GM12878 (cell line): Measurements from ENCODE around the gene CHCHD6.

ENCODE experiments used
- BRCA1 ChIP-seq: IDR thresholded peaks from 2 replicates; pipeline ENCODE4 v1.6.1; 2011; ENCODE audit warnings: low read depth, low read length, improper control_type of control experiment
- CTCF ChIP-seq, 3 experiments: IDR thresholded peaks in 2 of 3; conservative IDR thresholded peaks in 1 of 3; 2 replicates each; pipeline ENCODE4 v1.5.1; 2011; ENCODE audit warnings: low read depth in 3 of 3, low read length in 3 of 3, mild to moderate bottlenecking in 3 of 3, control low read depth in 2 of 3, moderate library complexity in 2 of 3, inconsistent platforms in 1 of 3, mixed read lengths in 1 of 3; ENCODE audit not compliant: control insufficient read depth in 2 of 3, insufficient read depth in 1 of 3; ENCODE audit errors: extremely low read depth in 1 of 3
- SUZ12 ChIP-seq: fragments of 200-600 bp; sonication (generic); IDR thresholded peaks from one replicate; pipeline ENCODE4 v1.6.1; 2018; ENCODE audit warnings: antibody characterized with exemption, mild to moderate bottlenecking; ENCODE audit not compliant: unreplicated experiment
- TAF1 ChIP-seq: IDR thresholded peaks from 2 replicates; pipeline ENCODE4 v1.6.1; 2011; ENCODE audit warnings: mild to moderate bottlenecking, low read depth, low read length, borderline replicate concordance
- ZNF384 ChIP-seq: IDR thresholded peaks from 2 replicates; pipeline ENCODE4 v1.6.1; 2012; ENCODE audit warnings: low read depth, mild to moderate bottlenecking, low read length, improper control_type of control experiment, borderline replicate concordance

- TF ChIP-seq CTCF (IDR thresholded peaks at IDR 0.05 in 2 of 3, conservative IDR thresholded peaks at IDR 0.05 in 1 of 3; ENCODE audit: control insufficient read depth in 2 of 3, extremely low read depth in 1 of 3, insufficient read depth in 1 of 3, low read depth in 3 of 3, low read length in 3 of 3), result no peak
- TF ChIP-seq SUZ12, result no peak
- TF ChIP-seq ZNF384, result no peak
- no peak for TF ChIP-seq BRCA1
- TF ChIP-seq TAF1, result no peak
Observed at GRCh38 chr3:126959136-126959920, 255.3 kb downstream of the CHCHD6 start.
